IMR-90 (cell line): ENCODE results near the gene OVCA2. TPM values are rescaled to one million over a fixed set of nuclear protein-coding genes. Genes with fewer than 3 reads are reported as not detected.

Experiments used
- ATAC-seq: fragments of 200-7000 bp; cut with Tn5 transposase; 2 replicates; pipeline ENCODE4 v1.9.1; 2020; ENCODE audit warnings: low read depth, mild to moderate bottlenecking, moderate library complexity
- BruUV-seq: library from RNA; stranded (reverse); fragments of 400-500 nt; replicated peaks from 2 replicates; lab custom pipeline; 2021; lab: Mats Ljungman, UMichigan
- CTCF ChIA-PET: fragments of 300-600 bp; formaldehyde crosslinking; extraction: SDS; loops from one replicate; lab custom pipeline; 2021; ENCODE audit warnings: antibody characterized with exemption; lab: Yijun Ruan, JAX
- POLR2A ChIA-PET: fragments of 300-600 bp; sonication (Branson Sonifier 250); formaldehyde crosslinking; loops from one replicate; lab custom pipeline; 2022; ENCODE audit warnings: antibody characterized with exemption; ENCODE audit not compliant: unreplicated experiment; lab: Charles Lee
- DNase-seq: peaks from one replicate; pipeline ENCODE4 v3.0.0; 2013
- H2AFZ ChIP-seq: replicated peaks from 2 replicates; pipeline ENCODE3; 2013; ENCODE audit warnings: low read length, mild to moderate bottlenecking; ENCODE audit not compliant: poor library complexity
- H2AK5ac ChIP-seq: 2 replicates; pipeline ENCODE4 v1.6.1; 2013; ENCODE audit warnings: low read depth, low read length, inconsistent platforms
- H2AK9ac ChIP-seq: replicated peaks from 2 replicates; pipeline ENCODE3; 2013; ENCODE audit warnings: mild to moderate bottlenecking, low read depth, low read length, moderate library complexity; ENCODE audit not compliant: poor library complexity
- H2BK120ac ChIP-seq: 2 replicates; pipeline ENCODE4 v1.6.1; 2013; ENCODE audit warnings: low read depth, low read length, inconsistent platforms
- H2BK15ac ChIP-seq: 3 replicates; pipeline ENCODE4 v1.6.1; 2013; ENCODE audit warnings: low read depth, low read length, inconsistent platforms
- H2BK20ac ChIP-seq: 2 replicates; pipeline ENCODE4 v1.6.1; 2013; ENCODE audit warnings: low read depth, mild to moderate bottlenecking, inconsistent platforms, low read length, moderate library complexity
- H2BK5ac ChIP-seq: 2 replicates; pipeline ENCODE4 v1.6.1; 2013; ENCODE audit warnings: mild to moderate bottlenecking, low read depth, low read length, inconsistent platforms; ENCODE audit not compliant: poor library complexity, severe bottlenecking
- H3K14ac ChIP-seq: replicated peaks from 2 replicates; pipeline ENCODE4 v1.6.1; 2013; ENCODE audit warnings: low read depth, low read length, inconsistent platforms
- H3K18ac ChIP-seq: 2 replicates; pipeline ENCODE4 v1.6.1; 2013; ENCODE audit warnings: low read depth, low read length, control low read depth
- H3K23ac ChIP-seq: 2 replicates; pipeline ENCODE4 v1.6.1; 2013; ENCODE audit warnings: low read depth, low read length, inconsistent platforms
- H3K27ac ChIP-seq: 2 replicates; pipeline ENCODE4 v1.5.1; 2013; ENCODE audit warnings: mild to moderate bottlenecking, control low read depth, low read length; ENCODE audit not compliant: insufficient read depth
- H3K27me3 ChIP-seq: 2 replicates; pipeline ENCODE4 v1.6.1; 2013; ENCODE audit warnings: low read length; ENCODE audit not compliant: control insufficient read depth, insufficient read depth
- H3K36me3 ChIP-seq: 2 replicates; pipeline ENCODE4 v1.6.1; 2013; ENCODE audit warnings: low read length, mixed read lengths; ENCODE audit not compliant: control insufficient read depth, insufficient read depth
- H3K4ac ChIP-seq: 2 replicates; pipeline ENCODE4 v1.6.1; 2013; ENCODE audit warnings: low read depth, low read length, inconsistent platforms
- H3K4me1 ChIP-seq: 2 replicates; pipeline ENCODE4 v1.6.1; 2013; ENCODE audit warnings: low read length, mixed read lengths; ENCODE audit not compliant: control insufficient read depth, insufficient read depth
- H3K4me2 ChIP-seq: 2 replicates; pipeline ENCODE4 v1.6.1; 2013; ENCODE audit warnings: low read depth, mild to moderate bottlenecking, control low read depth, low read length, moderate library complexity
- H3K4me3 ChIP-seq: 2 replicates; pipeline ENCODE4 v1.5.1; 2013; ENCODE audit warnings: low read depth, mild to moderate bottlenecking, control low read depth, low read length, moderate library complexity; ENCODE audit not compliant: insufficient read depth
- H3K56ac ChIP-seq: 2 replicates; pipeline ENCODE4 v1.6.1; 2013; ENCODE audit warnings: low read length, inconsistent platforms; ENCODE audit not compliant: insufficient read depth; ENCODE audit errors: extremely low read depth
- H3K79me1 ChIP-seq, 2 experiments: 2 replicates each; pipeline ENCODE4 v1.6.1; 2013; ENCODE audit warnings: low read length in 2 of 2, inconsistent platforms in 1 of 2, low read depth in 1 of 2
- H3K9ac ChIP-seq: 2 replicates; pipeline ENCODE4 v1.6.1; 2013; ENCODE audit warnings: low read depth, low read length, control low read depth
- H3K9me1 ChIP-seq: 2 replicates; pipeline ENCODE4 v1.6.1; 2013; ENCODE audit warnings: low read length, inconsistent platforms; ENCODE audit not compliant: insufficient read depth
- H3K9me3 ChIP-seq: 2 replicates; pipeline ENCODE4 v1.6.1; 2013; ENCODE audit warnings: low read length; ENCODE audit not compliant: control insufficient read depth, insufficient read depth
- H4K20me1 ChIP-seq: 2 replicates; pipeline ENCODE4 v1.6.1; 2013; ENCODE audit warnings: low read length, inconsistent platforms; ENCODE audit not compliant: insufficient read depth
- H4K5ac ChIP-seq: 2 replicates; pipeline ENCODE4 v1.6.1; 2013; ENCODE audit warnings: mild to moderate bottlenecking, low read depth, low read length, control low read depth
- H4K8ac ChIP-seq, 2 experiments: 2 replicates each; pipeline ENCODE4 v1.6.1; 2013; ENCODE audit warnings: low read depth in 2 of 2, low read length in 2 of 2, control low read depth in 1 of 2, inconsistent platforms in 1 of 2
- H4K91ac ChIP-seq: 2 replicates; pipeline ENCODE4 v1.6.1; 2013; ENCODE audit warnings: low read depth, low read length, inconsistent platforms; ENCODE audit not compliant: insufficient read depth
- CEBPB ChIP-seq: IDR thresholded peaks from 2 replicates; pipeline ENCODE4 v1.6.1; 2012; ENCODE audit warnings: low read depth, low read length, improper control_type of control experiment
- CHD1 ChIP-seq: IDR thresholded peaks from 2 replicates; pipeline ENCODE4 v1.6.1; 2012; ENCODE audit warnings: low read depth, low read length, improper control_type of control experiment
- MAFK ChIP-seq: IDR thresholded peaks from 2 replicates; pipeline ENCODE4 v1.6.1; 2012; ENCODE audit warnings: low read depth, low read length, improper control_type of control experiment
- NFE2L2 ChIP-seq: fragments of 150-350 bp; IDR thresholded peaks from 2 replicates; pipeline ENCODE4 v1.6.1; 2016; ENCODE audit warnings: low read depth, mild to moderate bottlenecking, low read length
- POLR2A ChIP-seq: IDR thresholded peaks from 2 replicates; pipeline ENCODE4 v1.6.1; 2012; ENCODE audit warnings: mild to moderate bottlenecking, low read depth, low read length
- RFX5 ChIP-seq: IDR thresholded peaks from 2 replicates; pipeline ENCODE4 v1.8.0; 2012; ENCODE audit warnings: low read depth, mild to moderate bottlenecking, low read length, moderate library complexity
- SMC3 ChIP-seq: fragments of 150-350 bp; IDR thresholded peaks from 2 replicates; pipeline ENCODE4 v1.6.1; 2016; ENCODE audit warnings: low read depth, mild to moderate bottlenecking, antibody characterized with exemption, low read length, moderate library complexity
- USF2 ChIP-seq: fragments of 150-350 bp; IDR thresholded peaks from 2 replicates; pipeline ENCODE4 v1.6.1; 2017; ENCODE audit warnings: mild to moderate bottlenecking, antibody characterized with exemption, low read length, low read depth
- WGBS, 2 experiments: methylation state at CpG; one replicate each; pipeline versions ENCODE4 v1.1.5 to v1.1.7; 2013; ENCODE audit warnings: missing lambda C conversion rate in 2 of 2; ENCODE audit not compliant: insufficient read length in 1 of 2; ENCODE audit errors: extremely low coverage in 2 of 2; 5-methylcytosine and 5-hydroxymethylcytosine counted together
- dilution Hi-C: fragments of 300-500 bp; cut with HindIII; formaldehyde crosslinking; loops from one replicate; pipeline ENCODE4 v1.14.3; 2018; ENCODE audit warnings: low sequenced_read_pairs; ENCODE audit not compliant: unreplicated experiment
- in situ Hi-C: fragments of 300-500 bp; cut with MboI; formaldehyde crosslinking; loops from 3 replicates; pipeline ENCODE4 v1.14.3; 2019; ENCODE audit warnings: low sequenced_read_pairs, inconsistent platforms, mixed read lengths
- intact Hi-C: fragments of 100-400 bp; cut with micrococcal nuclease; formaldehyde crosslinking; loops from 2 replicates; pipeline ENCODE4 v1.10.0; 2022
- polyA plus RNA-seq, 3 experiments: library from polyadenylated mRNA; depleted of rRNA; stranded (reverse); fragments of >200 nt; gene quantifications; 2 replicates each; pipeline ENCODE4 v1.2.3, GENCODE V29; 2012; ENCODE audit warnings: low replicate concordance in 1 of 3
- total RNA-seq: library from RNA; depleted of rRNA; stranded (reverse); fragments of >200 nt; gene quantifications from 2 replicates; pipeline ENCODE4 v1.2.3, GENCODE V29; 2012
- TF ChIP-seq, protein P1 (sequence below): conservative IDR thresholded peaks from 2 replicates; pipeline ENCODE4 v1.5.1; 2012; ENCODE audit warnings: mild to moderate bottlenecking, low read depth, low read length, improper control_type of control experiment
- TF ChIP-seq, protein P2 (sequence below): fragments of 150-350 bp; IDR thresholded peaks from 2 replicates; pipeline ENCODE4 v1.6.1; 2016; ENCODE audit warnings: low read depth, mild to moderate bottlenecking, low read length, moderate library complexity, borderline replicate concordance

OVCA2 gene
- total and polyA plus RNA-seq, 2 of the 4 experiments (the other 2 are of a cell fraction): 38.7 to 46.9 TPM

- Histone ChIP-seq H3K27me3 (peaks cover 69% of the 10 kb centered on the region), H3K56ac (no peak overlapping the region), H2BK20ac (no peak overlapping the region), H3K4me3 (no peak overlapping the region), H3K4ac (no peak overlapping the region), H3K79me1 (no peaks in the 10 kb centered on the region), H3K27ac (no peak overlapping the region), H3K4me2 (no peak overlapping the region), H3K14ac (no peak overlapping the region), H3K9me3 (peaks cover 2% of the 10 kb centered on the region; the same call in 1 of the 2 replicates), H3K9me1 (no peaks in the 10 kb centered on the region), H4K8ac (no peak overlapping the region), H3K36me3 (no peaks in the 10 kb centered on the region), H2BK120ac (no peak overlapping the region), H2AK5ac (no peak overlapping the region), H3K23ac (no peak overlapping the region), H3K18ac (no peak overlapping the region), H2AK9ac (no peak overlapping the region), H4K20me1 (no peaks in the 10 kb centered on the region; the same call in 1 of the 2 replicates), H3K4me1 (no peaks in the 10 kb centered on the region), H3K9ac (no peak overlapping the region), H2BK15ac (no peak overlapping the region), H2AFZ (no peak overlapping the region), H4K5ac (no peak overlapping the region), H4K91ac (no peak overlapping the region), H2BK5ac (no peak overlapping the region)
- ChIA-PET CTCF (no interaction called here), POLR2A (no interaction called here)
- dilution Hi-C loops: no loop called here
- ATAC-seq (no peak), DNase-seq (no peak)
- TF ChIP-seq USF2 (no peak), CEBPB (no peak), CHD1 (no peak), SMC3 (no peak), MAFK (no peak), RFX5 (no peak), NFE2L2 (no peak), POLR2A (no peak)
- TF ChIP-seq, protein P1, sequence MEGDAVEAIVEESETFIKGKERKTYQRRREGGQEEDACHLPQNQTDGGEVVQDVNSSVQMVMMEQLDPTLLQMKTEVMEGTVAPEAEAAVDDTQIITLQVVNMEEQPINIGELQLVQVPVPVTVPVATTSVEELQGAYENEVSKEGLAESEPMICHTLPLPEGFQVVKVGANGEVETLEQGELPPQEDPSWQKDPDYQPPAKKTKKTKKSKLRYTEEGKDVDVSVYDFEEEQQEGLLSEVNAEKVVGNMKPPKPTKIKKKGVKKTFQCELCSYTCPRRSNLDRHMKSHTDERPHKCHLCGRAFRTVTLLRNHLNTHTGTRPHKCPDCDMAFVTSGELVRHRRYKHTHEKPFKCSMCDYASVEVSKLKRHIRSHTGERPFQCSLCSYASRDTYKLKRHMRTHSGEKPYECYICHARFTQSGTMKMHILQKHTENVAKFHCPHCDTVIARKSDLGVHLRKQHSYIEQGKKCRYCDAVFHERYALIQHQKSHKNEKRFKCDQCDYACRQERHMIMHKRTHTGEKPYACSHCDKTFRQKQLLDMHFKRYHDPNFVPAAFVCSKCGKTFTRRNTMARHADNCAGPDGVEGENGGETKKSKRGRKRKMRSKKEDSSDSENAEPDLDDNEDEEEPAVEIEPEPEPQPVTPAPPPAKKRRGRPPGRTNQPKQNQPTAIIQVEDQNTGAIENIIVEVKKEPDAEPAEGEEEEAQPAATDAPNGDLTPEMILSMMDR: no peak
- TF ChIP-seq, protein P2, sequence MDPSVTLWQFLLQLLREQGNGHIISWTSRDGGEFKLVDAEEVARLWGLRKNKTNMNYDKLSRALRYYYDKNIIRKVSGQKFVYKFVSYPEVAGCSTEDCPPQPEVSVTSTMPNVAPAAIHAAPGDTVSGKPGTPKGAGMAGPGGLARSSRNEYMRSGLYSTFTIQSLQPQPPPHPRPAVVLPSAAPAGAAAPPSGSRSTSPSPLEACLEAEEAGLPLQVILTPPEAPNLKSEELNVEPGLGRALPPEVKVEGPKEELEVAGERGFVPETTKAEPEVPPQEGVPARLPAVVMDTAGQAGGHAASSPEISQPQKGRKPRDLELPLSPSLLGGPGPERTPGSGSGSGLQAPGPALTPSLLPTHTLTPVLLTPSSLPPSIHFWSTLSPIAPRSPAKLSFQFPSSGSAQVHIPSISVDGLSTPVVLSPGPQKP: no peak
- intact Hi-C loops: no loop called here
- WGBS, 2 experiments: 83% methylated on average over 9 of the region's 19 CpGs; no CpG with 5 or more reads in 1 of the 2 experiments
- BruUV-seq: no TSS peak
- in situ Hi-C loops: no loop called here
Measured at GRCh38 chr17:2017274-2017941, 24.4 kb upstream of the OVCA2 start.
